GM13977 (cell line): ENCODE results near the gene CLK1.

Experiments
- DNase-seq: peaks from one replicate; pipeline ENCODE4 v3.0.0; 2012; ENCODE audit warnings: low spot score
- in situ Hi-C: fragments of 300-500 bp; cut with MboI; formaldehyde crosslinking; loops from one replicate; pipeline ENCODE4 v1.12.0; 2022; ENCODE audit warnings: low sequenced_read_pairs, low pct_unique_long_range_greater_than_20kb, mixed read lengths, inconsistent platforms; ENCODE audit not compliant: unreplicated experiment
- TF ChIP-seq, protein P1 (sequence below): IDR thresholded peaks from 2 replicates; pipeline ENCODE4 v1.5.1; 2012; ENCODE audit warnings: mild to moderate bottlenecking, control low read depth; ENCODE audit not compliant: insufficient read depth; ENCODE audit errors: extremely low read depth, missing control alignments

Gene CLK1

GRCh38 chr2:200851398-200852248, 12.8 kb downstream of the CLK1 start:
- no peak for DNase-seq
- in situ Hi-C loops = no loop called here
- TF ChIP-seq, protein P1, sequence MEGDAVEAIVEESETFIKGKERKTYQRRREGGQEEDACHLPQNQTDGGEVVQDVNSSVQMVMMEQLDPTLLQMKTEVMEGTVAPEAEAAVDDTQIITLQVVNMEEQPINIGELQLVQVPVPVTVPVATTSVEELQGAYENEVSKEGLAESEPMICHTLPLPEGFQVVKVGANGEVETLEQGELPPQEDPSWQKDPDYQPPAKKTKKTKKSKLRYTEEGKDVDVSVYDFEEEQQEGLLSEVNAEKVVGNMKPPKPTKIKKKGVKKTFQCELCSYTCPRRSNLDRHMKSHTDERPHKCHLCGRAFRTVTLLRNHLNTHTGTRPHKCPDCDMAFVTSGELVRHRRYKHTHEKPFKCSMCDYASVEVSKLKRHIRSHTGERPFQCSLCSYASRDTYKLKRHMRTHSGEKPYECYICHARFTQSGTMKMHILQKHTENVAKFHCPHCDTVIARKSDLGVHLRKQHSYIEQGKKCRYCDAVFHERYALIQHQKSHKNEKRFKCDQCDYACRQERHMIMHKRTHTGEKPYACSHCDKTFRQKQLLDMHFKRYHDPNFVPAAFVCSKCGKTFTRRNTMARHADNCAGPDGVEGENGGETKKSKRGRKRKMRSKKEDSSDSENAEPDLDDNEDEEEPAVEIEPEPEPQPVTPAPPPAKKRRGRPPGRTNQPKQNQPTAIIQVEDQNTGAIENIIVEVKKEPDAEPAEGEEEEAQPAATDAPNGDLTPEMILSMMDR = no peak

DNA sequence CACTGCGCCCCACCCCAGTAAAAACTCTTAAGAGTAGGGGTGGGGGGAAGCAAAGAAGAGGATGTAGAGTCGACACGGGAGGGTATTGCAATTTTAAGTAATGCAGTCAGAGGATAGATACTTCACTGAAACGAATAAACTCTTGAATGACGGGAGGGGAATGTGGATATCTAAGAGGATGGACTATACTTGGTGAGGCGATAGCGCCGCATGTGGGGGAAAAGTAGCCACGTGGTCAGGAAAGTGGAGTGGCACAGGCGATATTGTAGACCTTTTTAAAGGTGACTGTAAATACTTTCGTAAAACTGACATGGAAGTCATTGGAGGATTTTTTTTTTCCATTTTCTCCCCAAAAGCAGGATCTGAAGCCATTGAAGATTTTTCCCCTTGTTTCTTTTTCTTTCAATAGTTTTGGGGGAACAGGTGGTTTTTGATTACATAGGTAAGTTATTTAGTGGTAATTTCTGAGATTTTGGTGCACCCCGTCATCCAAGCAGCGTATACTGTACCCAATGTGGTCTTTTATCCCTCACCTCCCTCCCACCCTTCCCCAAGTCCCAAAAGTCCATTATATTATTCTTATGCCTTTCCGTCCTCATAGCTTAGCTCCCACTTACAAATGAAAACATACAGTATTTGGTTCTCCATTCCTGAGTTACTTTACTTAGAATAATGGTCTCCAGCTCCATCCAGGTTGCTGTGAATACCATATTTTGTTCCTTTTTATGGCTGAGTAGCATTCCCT, 13.8 kb downstream of the CLK1 start:
- no peak for DNase-seq
- TF ChIP-seq, protein P1 = no peak

DNA sequence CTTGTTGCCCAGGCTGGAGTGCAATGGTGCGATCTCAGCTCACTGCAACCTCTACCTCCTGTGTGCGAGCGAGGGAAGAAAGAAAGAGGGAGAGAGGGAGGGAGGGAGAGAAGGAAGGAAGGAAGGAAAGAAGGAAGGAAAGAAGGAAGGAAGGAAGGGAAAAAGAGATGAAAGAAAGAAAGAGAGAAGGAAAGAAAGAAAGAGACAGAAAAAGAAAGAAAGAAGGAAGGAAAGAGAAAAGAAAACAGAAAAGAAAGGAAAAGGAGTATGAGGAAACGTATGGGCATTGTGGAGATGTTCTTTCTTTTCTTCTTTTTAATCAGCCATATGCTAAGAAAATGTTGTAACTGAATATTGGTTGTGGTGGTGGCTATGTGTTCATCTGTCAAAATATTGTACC, 16.5 kb downstream of the CLK1 start:
- no peak for DNase-seq
- in situ Hi-C loops = no loop called here
- TF ChIP-seq, protein P1 = no peak

More for the DNA sequence above, 13.8 kb downstream of the CLK1 start:
- in situ Hi-C loops = no loop called here

DNA sequence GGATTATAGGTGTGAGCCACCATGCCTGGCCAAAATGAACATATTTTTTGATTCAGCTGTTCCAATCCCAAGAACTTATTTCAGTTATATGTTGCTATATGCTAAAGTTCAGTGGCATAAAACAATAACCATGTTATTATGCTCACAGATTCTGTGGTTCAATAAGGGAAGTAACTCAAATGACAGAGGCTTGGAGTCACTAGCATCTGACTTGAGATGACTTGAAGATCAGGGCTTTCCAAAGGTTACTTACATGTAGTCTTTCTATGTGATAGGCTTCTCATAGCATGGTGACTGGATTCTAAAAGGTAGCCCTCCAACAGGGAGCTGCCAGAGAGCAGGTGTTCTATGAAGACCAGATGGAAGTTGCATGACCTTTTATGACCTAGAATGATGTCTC, 17.2 kb downstream of the CLK1 start:
- in situ Hi-C loops = no loop called here
- DNase-seq = no peak
- TF ChIP-seq, protein P1 = no peak

- in situ Hi-C loops = no loop called here
- DNase-seq = no peak
- TF ChIP-seq, protein P1 = no peak
These were observed 18.7 kb downstream of the CLK1 start for GRCh38 chr2:200845669-200846325.

DNA sequence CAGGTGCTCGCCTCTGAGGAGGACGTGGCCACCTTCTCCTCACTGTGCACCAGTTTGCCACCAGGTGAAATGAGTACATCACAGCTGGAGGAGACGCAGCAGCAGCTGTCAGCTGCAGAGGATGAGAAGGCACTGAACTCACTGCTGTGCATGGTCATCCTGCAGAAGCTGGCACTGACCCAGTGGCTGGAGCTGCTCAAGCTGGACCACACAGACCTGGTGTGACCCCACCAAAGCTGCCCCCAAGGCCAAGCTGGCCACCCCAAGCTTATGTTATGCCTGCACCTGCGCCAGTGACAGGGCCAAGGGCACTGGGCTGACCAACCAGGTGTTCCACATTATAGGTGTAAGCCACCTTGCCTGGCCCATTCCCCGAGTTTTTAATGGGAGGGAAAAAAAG, 19.3 kb downstream of the CLK1 start:
- in situ Hi-C loops = no loop called here
- TF ChIP-seq, protein P1 = no peak
- no peak for DNase-seq
